Bladder microvascular endothelial cell (primary cell): Measurements from ENCODE around the gene TAF1A. TPM values are rescaled to one million over a fixed set of nuclear protein-coding genes. Genes with fewer than 3 reads are reported as not detected.

ENCODE experiments used
- total RNA-seq: library from RNA; depleted of rRNA; stranded (reverse); fragments of >200 nt; gene quantifications from 2 replicates; pipeline ENCODE4 v1.2.3, GENCODE V29; 2014

Gene TAF1A
- total RNA-seq, result 2.9 and 3.9 TPM in 2 replicates

DNA sequence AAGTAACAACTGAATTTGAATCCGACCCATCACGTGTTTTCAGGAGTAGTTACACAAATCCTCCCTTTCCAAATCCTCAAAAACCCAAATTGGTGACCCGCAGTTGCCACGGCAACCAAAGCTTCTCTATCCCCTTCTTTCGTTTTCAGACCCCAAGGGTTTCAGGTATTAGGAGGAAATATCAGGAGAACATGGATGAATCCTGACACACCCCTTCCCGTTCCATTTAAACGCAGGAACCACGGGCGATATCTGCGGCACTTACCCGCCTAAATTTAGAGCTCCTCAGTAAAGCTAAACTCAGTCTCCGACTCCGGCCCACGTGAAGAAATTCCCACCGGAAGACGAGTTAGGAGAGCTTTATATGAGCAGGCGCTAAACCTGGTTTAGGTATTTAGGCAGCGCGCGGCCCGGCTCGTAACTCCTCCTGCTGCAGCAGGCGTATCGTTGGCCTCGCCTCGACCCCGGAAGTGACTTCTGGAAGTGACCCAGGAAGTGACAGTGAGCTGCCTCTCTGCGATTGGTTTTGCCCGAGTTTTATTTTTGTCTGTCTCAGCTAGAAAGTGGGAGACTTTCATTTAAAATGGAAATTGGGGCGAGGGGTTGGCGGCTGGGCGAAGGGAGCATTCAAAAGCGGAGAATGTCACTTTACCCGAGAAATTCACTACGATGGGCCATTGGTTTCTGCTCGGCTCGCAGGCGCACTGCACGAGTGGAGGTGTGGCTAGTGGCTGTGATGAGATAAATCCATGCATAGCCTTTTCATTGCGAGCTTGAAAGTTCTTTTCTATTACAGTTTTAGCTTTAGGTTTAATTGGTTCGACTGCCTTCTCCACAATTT, at the start of gene TAF1A:
Gene TAF1A (minus strand): TSS at position 472 of the 841 bp plus-strand sequence.

DNA sequence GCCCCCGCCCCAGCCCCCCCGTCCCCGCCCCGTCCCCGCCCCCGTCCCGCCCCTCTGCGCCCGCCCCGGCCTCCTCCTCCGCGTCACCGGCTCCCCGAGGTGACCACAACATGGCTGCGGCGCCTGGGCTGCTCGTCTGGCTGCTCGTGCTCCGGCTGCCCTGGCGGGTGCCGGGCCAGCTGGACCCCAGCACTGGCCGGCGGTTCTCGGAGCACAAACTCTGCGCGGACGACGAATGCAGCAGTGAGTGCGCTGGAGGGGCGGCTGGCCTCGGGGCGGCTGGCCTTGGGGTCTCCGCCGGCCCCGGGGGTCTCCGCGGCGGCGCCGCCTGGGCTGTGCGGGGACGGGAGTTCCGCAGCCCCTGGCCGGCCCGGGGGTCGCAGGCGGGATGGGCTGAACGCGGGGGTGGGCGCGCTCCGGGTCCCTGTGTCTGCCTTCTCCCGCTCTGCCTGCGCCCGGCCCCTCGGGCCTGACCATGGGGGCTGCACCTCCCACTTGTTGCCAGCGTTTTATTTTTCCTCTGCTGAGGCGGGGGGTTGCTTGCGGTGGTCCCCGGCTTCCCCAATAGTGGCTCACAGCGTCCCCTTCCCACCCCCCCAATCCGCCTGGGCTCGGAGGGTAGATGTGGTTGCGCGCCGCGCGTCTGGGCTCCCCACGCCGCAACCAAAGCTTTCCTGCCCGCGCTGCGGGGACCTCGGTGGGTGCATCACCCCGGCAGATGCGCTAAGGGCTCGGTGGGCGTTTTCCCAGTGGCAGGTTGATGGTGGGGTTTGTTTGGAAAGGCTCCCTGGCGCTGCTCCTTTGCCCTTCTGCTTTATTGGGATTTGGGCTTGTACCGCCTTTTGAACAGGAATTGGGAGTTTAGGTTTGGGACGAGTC, 28.5 kb upstream of the TAF1A start, which contains the start of gene MIA3:
Gene MIA3 (plus strand): TSS at position 97 of the 879 bp plus-strand sequence. CDS start 14 bp downstream, at position 111.

DNA sequence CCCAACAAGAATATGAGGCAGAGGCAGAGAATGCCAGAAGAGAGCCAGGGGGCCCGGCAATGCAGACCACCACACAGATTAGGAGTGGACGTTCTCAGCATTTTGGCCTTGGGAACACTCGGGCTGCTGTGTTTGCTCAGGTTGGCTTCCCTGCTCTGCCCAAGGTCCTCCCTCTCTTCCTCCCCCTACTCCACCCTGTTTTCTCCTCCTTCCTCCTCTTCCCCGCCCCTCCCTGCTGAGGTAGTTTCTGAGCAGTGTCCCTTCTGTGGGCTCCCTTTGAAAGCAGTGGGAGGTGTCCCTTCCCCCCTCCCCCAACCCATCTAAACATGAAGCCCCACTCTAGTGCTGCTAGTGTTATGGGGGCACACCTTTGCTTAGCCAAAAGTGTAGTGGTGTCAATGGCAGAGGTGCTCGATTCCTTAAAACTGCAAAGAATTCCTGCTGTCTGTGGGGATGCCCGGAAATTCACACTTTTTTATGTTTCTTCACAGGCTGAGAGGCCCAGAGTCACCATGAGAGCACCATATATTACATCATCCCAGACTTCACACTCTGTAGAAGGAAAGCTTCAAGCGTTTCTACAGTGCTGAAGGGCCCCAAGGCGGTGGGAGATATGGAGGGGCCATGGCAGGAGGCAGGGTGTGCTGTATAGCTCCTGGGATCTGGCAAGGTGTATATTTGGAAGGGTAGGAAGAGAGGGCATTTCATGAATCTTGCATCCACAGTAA, 41.6 kb downstream of the TAF1A start, which contains the start of gene HHIPL2:
Gene HHIPL2 (minus strand): TSS at position 161 of the 728 bp plus-strand sequence. CDS start 60 bp downstream, at position 101.

Other genes starting within 250 kb of the TAF1A start
- gene HHIPL2, start 41.8 kb downstream of the TAF1A start, total RNA-seq, result not detected in 2 replicates
- gene MIA3, start 28.2 kb upstream of the TAF1A start, total RNA-seq, result 18.6 and 45.3 TPM in 2 replicates
- gene AIDA, start 122.6 kb upstream of the TAF1A start, total RNA-seq, result 38.7 and 65.8 TPM in 2 replicates
- gene BROX, start 122.6 kb upstream of the TAF1A start, total RNA-seq, result 23.8 and 29.6 TPM in 2 replicates
- not detected in 2 replicates for gene FAM177B, start 147.3 kb upstream of the TAF1A start, total RNA-seq
- 0.81 and 2.1 TPM in 2 replicates for gene DISP1, start 225.1 kb upstream of the TAF1A start, total RNA-seq